Measurements from ENCODE around the gene ERVK3-1.
A peak's percentile ranks its signal among the peaks of the same experiment; 100 is the strongest.
"Not testable (repeated sequence)": the region's sequence is repeated elsewhere in the genome, so short reads cannot be mapped to it uniquely, and the experiment has no call there.

Gene ERVK3-1

GRCh38 chr19:58305065-58305931 lies at the start of gene ERVK3-1:
TSS of gene ERVK3-1 (plus strand) at chr19:58305377. CDS start at chr19:58312169, 6,792 bp downstream.
- DNase-seq: peak; percentile 87

DNA sequence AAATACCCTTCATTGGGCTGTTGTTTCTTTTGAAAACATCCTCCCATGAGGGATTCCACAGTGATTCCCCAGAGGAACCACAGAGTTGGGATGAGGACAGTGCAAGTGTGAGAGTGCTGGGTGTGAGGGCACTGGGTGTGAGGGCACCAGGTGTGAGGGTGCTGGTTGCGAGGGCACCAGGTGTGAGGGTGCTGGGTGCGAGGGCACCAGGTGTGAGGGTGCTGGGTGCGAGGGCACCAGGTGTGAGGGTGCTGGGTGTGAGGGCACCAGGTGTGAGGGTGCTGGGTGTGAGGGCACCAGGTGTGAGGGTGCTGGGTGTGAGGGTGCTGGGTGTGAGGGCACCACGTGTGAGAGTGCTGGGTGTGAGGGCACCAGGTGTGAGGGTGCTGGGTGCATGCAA lies 46.9 kb upstream of the ERVK3-1 start:
- not testable (repeated sequence) for DNase-seq

GRCh38 chr19:58261600-58261967 lies 43.6 kb upstream of the ERVK3-1 start:
- no peak for DNase-seq

DNA sequence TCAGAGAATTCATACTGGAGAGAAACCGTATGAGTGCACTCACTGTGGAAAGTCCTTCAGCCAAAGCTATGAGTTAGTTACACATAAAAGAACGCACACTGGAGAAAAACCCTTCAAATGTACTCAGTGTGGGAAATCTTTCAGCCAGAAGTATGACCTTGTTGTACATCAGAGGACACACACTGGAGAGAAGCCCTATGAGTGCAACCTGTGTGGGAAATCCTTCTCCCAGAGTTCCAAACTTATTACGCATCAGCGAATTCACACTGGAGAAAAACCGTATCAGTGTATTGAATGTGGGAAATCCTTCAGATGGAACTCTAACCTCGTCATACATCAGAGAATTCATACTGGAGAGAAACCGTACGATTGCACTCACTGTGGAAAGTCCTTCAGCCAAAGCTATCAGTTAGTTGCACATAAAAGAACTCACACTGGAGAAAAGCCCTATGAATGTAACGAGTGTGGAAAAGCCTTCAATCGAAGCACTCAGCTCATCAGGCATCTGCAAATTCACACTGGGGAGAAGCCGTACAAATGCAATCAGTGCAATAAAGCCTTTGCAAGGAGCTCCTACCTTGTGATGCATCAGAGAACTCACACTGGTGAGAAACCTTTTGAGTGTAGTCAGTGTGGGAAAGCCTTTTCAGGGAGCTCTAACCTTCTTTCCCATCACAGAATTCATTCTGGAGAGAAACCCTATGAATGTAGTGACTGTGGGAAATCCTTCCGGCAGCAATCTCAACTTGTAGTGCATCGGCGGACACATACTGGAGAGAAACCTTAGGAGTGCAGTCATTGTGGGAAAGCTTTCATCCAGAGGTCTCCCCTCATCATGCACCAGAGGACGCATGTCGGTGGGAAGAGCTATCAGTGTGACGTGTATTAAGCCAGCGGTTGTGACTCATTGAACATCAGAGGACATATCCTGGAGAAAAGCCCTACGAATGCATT lies 42.9 kb upstream of the ERVK3-1 start:
- DNase-seq: no peak

- DNase-seq: no peak
Observed at GRCh38 chr19:58262922-58263296, 42.3 kb upstream of the ERVK3-1 start.

DNA sequence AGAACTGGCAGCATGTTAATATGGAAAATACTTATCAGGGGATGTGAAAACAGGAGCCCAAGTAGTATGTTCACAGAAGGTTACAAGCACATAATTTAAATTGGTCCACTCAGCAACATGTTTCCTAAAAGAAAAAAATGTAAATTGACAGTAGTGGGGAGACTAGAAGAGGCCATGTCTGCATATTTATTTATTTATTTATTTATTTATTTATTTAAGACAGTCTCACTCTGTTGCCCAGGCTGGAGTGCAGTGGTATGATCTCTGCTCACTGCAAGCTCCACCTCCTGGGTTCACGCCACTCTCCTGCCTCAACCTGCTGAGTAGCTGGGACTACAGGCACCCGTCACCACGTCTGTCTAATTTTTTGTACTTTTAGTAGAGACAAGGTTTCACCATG lies 40.1 kb upstream of the ERVK3-1 start:
- no peak for DNase-seq

- no peak for DNase-seq
Observed at GRCh38 chr19:58268344-58268743, 36.8 kb upstream of the ERVK3-1 start.

DNA sequence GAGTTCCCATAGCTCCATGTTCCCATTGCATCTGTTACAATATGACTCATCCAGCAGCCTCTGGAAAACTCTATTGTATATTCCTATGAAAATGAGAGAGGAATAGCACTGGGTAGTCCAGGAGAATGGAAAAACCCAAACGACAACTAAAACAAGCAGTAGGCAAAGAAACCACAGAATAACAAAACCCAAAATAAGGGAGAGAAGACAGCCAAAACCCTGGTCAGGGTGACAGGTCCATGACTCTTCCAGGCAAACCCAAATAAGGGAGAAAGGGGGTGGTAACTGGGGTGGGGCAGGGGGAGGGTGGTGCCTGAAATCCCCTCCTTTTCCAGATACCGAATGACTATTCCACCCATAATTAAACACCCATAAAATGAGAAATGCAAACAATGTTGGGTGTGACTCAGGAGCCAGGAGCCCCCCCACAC lies 30.4 kb upstream of the ERVK3-1 start:
- no peak for DNase-seq

- DNase-seq: no peak
Observed at GRCh38 chr19:58275564-58275963, 29.6 kb upstream of the ERVK3-1 start.

GRCh38 chr19:58277197-58277596 lies 28.0 kb upstream of the ERVK3-1 start:
- no peak for DNase-seq

DNA sequence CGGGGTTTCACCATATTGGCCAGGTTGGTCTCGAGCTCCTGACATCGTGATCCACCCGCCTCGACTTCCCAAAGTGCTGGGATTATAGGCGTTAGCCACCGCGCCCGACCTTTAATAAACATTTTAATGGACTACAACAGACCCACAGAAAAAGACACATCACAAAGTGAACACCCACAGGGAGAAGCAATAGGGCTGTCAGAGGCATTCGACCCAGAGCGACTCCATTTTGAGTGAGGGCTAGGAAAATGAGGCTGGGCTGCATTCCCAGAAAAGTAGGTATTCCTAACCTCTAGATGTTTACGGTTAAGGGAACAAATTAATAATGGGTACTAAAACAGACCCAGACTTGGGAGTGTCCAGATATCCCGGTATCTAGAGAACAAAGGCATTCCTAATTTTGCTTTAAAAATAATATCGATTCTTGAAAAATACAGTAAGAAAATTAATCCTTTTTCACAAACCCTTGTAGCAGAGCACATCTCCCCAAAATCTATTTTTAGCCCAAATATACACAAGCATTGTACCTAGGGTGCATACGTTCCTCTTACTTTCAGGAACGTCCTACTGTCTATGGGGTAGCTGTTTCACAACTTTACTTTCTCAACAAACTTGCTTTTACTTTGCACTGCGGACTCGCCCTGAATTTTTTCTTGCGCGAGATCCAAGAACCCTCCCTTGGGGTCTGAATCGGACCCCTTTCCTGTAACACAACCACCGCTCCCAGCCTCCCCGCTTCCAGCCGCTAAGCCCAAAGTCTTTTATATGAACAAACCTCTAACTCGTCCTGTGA lies 27.2 kb upstream of the ERVK3-1 start:
- DNase-seq: no peak

DNA sequence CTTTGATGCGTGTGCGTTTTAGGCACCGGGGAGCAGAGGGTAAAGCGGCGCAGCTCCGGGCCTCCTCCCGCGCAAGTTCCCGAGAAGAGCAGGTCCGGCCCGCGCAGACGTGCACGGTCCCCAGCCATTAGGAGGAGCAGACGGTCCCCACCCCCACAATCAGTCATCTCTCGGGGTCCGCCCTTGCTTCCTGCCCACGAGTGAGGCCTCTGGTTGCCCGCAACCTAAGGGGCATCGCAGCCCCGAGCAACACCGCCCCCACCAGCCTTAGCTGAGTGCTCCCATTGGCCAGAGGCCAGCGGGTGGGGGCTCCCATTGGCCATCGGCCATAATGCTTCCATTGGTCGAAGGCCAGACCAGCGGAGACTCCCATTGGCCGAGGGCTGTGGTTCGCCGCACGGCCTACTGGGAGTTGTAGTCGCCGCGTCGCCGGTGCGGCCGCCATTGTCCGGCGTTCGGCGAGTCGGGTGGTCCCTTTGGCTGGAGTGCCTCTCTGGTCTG lies 26.6 kb upstream of the ERVK3-1 start, which contains the start of gene ZNF8:
Gene ZNF8, plus strand, starts transcription at position 415 of the 501 bp plus-strand sequence. CDS start 127 bp downstream, outside the sequence.
- DNase-seq: peak; percentile 97

- no peak for DNase-seq
Observed at GRCh38 chr19:58279042-58279924, 25.9 kb upstream of the ERVK3-1 start.

GRCh38 chr19:58279925-58280316 lies 25.3 kb upstream of the ERVK3-1 start:
- no peak for DNase-seq

DNA sequence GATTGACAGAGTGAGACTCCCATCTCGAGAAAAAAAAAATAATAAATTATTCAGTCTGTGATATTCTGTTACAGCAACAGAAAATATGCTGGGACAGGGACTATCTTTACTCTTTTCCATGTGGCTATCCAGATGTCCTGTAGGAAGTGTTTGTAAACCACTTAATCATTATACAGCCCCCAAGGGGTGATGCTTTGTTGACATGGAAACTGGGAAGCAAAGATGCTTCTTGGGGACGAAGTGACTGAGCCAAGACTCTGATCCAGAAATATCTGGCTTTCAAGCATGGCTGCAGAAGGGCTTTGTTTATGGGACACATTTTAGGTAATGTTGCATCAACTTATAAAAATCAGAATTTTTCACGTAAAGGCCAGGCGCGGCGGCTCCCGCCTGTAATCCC lies 21.0 kb upstream of the ERVK3-1 start:
- DNase-seq: no peak

GRCh38 chr19:58291943-58292342 lies 13.2 kb upstream of the ERVK3-1 start:
- DNase-seq: no peak

DNA sequence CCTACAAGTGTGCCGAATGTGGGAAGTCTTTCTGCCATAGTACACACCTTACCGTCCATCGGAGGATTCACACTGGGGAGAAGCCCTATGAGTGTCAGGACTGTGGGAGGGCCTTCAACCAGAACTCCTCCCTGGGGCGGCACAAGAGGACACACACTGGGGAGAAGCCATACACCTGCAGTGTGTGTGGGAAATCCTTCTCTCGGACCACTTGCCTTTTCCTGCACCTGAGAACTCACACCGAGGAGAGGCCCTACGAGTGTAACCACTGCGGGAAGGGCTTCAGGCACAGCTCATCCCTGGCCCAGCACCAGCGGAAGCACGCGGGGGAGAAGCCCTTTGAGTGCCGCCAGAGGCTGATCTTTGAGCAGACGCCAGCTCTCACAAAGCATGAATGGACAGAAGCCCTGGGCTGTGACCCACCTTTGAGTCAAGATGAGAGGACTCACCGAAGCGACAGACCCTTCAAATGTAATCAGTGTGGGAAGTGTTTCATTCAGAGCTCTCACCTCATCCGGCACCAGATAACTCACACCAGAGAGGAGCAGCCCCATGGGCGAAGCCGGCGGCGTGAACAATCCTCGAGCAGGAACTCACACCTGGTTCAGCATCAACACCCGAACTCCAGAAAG lies 10.3 kb upstream of the ERVK3-1 start:
- no peak for DNase-seq

DNA sequence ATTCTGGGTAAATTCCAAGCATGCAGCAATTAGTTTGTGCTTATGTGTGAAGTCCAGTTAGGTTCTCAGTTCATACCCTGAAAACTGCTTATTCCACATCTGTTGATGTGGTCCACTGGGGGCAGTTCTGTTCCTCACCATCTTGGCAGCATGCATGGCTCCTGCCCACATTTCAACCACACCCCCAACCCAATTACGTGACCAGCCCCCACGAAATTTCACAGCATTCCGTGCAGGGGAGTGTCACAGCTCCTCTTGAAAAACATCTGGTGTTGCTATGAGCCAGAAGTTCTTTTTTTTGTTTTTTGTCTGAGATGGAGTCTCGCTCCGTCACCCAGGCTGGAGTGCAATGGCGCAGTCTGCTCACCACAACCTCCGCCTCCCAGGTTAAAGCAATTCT lies 9.1 kb upstream of the ERVK3-1 start:
- DNase-seq: no peak

DNA sequence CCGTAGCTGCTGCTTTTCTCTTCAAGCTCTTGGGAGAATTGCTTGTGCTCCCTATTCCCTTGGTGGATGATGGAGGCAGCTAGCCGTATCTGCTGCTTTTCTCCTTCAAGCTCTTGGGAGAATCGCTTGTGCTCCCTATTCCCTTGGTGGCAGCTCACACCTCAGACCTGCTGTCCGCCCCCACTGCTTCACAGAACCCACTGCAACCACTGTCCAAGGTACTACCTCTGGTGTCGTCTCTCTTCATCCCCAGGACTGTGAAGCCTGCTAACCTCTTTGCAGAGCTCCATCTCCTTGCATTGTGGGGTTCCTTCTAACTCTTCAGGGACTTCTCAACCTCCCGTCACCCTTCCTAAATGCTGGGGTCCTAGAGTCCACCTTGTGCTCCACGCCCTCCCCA lies 4.6 kb upstream of the ERVK3-1 start:
- DNase-seq: no peak

GRCh38 chr19:58304255-58304654 lies 922 bp upstream of the ERVK3-1 start:
- DNase-seq: no peak

DNA sequence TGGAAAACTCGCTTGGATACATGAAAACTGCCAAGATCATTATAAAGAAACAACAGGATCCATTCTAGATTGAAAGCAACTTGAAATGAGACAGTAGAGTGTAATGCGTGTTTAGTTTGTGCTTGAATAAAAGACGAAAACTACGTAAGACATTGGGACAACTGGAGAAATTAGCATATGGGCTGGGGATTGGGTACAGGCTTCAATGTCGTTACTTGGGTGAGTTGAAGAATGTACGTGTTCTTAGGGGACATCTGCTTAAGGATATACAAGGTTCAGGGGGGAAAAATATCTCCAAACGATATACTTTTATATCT lies 471 bp upstream of the ERVK3-1 start:
- no peak for DNase-seq
